ENCODE measurements around the gene ZNF385B. TPM values are rescaled to one million over a fixed set of nuclear protein-coding genes. Genes with fewer than 3 reads are reported as not detected.

ZNF385B gene
- total RNA-seq, 2 donors from 2014 or later: under 0.01 TPM; not detected in 1

GRCh38 chr2:179744401-179744800 lies 117.0 kb downstream of the ZNF385B start:
- Histone ChIP-seq H3K36me3 (replicated peaks in 1 of 2; ENCODE audit: insufficient read depth in 1 of 2, low read depth in 2 of 2) (no peaks in the 10 kb centered on the region), H3K9me3 (no peaks in the 10 kb centered on the region), H3K4me3 (no peak overlapping the region), H3K4me1 (no peaks in the 10 kb centered on the region), H3K27me3 (no peaks in the 10 kb centered on the region), H3K27ac (no peak overlapping the region)
- intact Hi-C loops (cut with DNase I): no loop called here
- DNase-seq: no peak
- 66 to 77% methylated on average over 5 of the region's 5 CpGs for WGBS, 2 donors
- no peak for TF ChIP-seq POLR2A (IDR thresholded peaks at IDR 0.05)
- TF ChIP-seq CTCF (IDR thresholded peaks at IDR 0.05): no peak
- ATAC-seq: no peak

- intact Hi-C loops (cut with DNase I): no loop called here
- ATAC-seq (peak; percentile 33), DNase-seq (no peak)
- H3K27ac ChIP-seq: no peak overlapping the region
- no peaks in the 10 kb centered on the region for H3K36me3 ChIP-seq (replicated peaks in 1 of 2; ENCODE audit: insufficient read depth in 1 of 2, low read depth in 2 of 2)
- no peaks in the 10 kb centered on the region for H3K9me3 ChIP-seq
- H3K27me3 ChIP-seq: no peaks in the 10 kb centered on the region
- TF ChIP-seq CTCF (IDR thresholded peaks at IDR 0.05) (no peak), POLR2A (IDR thresholded peaks at IDR 0.05) (no peak)
- H3K4me1 ChIP-seq: no peaks in the 10 kb centered on the region
- no peak overlapping the region for H3K4me3 ChIP-seq
Observed at GRCh38 chr2:179741317-179741716, 120.1 kb downstream of the ZNF385B start.

GRCh38 chr2:179729966-179730365 lies 131.4 kb downstream of the ZNF385B start:
- 15 to 19% methylated on average over 1 of the region's 1 CpG for WGBS, 2 donors
- H3K9me3 ChIP-seq: no peaks in the 10 kb centered on the region
- peak; percentile 70 for ATAC-seq

GRCh38 chr2:179726461-179727180 lies 134.8 kb downstream of the ZNF385B start:
- H3K4me1 ChIP-seq: no peaks in the 10 kb centered on the region
- DNase-seq (no peak), ATAC-seq (no peak)
- intact Hi-C loops (cut with DNase I): no loop called here
- H3K9me3 ChIP-seq: no peaks in the 10 kb centered on the region
- no peaks in the 10 kb centered on the region for H3K36me3 ChIP-seq (replicated peaks in 1 of 2; ENCODE audit: insufficient read depth in 1 of 2, low read depth in 2 of 2)
- TF ChIP-seq POLR2A (IDR thresholded peaks at IDR 0.05) (no peak), CTCF (IDR thresholded peaks at IDR 0.05) (no peak)
- no peak overlapping the region for H3K4me3 ChIP-seq
- no peaks in the 10 kb centered on the region for H3K27me3 ChIP-seq
- H3K27ac ChIP-seq: no peak overlapping the region
- WGBS, 2 donors: 89 to 93% methylated on average over 5 of the region's 5 CpGs

More at GRCh38 chr2:179729966-179730365, 131.4 kb downstream of the ZNF385B start:
- no peak for DNase-seq
- H3K4me3 ChIP-seq: no peak overlapping the region
- no peaks in the 10 kb centered on the region for H3K36me3 ChIP-seq (replicated peaks in 1 of 2; ENCODE audit: insufficient read depth in 1 of 2, low read depth in 2 of 2)
- TF ChIP-seq POLR2A (IDR thresholded peaks at IDR 0.05): no peak
- H3K27ac ChIP-seq: peak overlapping the region in 1 of 4 donors; percentile 4
- intact Hi-C loops (cut with DNase I): no loop called here
- no peaks in the 10 kb centered on the region for H3K4me1 ChIP-seq
- H3K27me3 ChIP-seq: no peaks in the 10 kb centered on the region

- intact Hi-C loops (cut with DNase I): no loop called here
- Histone ChIP-seq H3K9me3 (no peaks in the 10 kb centered on the region), H3K27me3 (no peaks in the 10 kb centered on the region), H3K27ac (no peak overlapping the region), H3K4me3 (no peak overlapping the region), H3K4me1 (no peaks in the 10 kb centered on the region), H3K36me3 (replicated peaks in 1 of 2; ENCODE audit: insufficient read depth in 1 of 2, low read depth in 2 of 2) (no peaks in the 10 kb centered on the region)
- DNase-seq: no peak
- TF ChIP-seq POLR2A (IDR thresholded peaks at IDR 0.05): no peak
- no peak for TF ChIP-seq CTCF (IDR thresholded peaks at IDR 0.05)
- no peak for ATAC-seq
Observed at GRCh38 chr2:179724403-179724802, 137.0 kb downstream of the ZNF385B start.

Measured in body of pancreas (tissue), 4 donors.